Measurements from ENCODE around the gene APMAP. TPM values are rescaled to one million over a fixed set of nuclear protein-coding genes. Genes with fewer than 3 reads are reported as not detected.

APMAP gene
- total RNA-seq, 1 donor, result 40.7 TPM

DNA sequence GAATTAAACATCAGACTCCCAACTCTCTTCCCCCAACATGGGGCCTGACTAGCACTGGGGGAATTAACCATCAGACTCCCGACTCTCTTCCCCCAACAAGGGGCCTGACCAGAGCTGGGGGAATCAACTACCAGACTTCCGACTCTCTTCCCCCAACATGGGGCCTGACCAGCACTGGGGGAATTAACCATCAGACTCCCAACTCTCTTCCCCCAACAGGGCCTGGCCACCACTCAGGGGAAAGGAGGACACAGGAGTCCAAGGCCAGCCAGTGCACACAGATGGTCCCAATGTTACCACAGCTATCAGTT is 30.4 kb downstream of the APMAP start:
- no peak for DNase-seq (ENCODE audit: low read depth)
- no peak overlapping the region for H3K4me3 ChIP-seq (ENCODE audit: low read depth, low read length)
- TF ChIP-seq, protein P1, sequence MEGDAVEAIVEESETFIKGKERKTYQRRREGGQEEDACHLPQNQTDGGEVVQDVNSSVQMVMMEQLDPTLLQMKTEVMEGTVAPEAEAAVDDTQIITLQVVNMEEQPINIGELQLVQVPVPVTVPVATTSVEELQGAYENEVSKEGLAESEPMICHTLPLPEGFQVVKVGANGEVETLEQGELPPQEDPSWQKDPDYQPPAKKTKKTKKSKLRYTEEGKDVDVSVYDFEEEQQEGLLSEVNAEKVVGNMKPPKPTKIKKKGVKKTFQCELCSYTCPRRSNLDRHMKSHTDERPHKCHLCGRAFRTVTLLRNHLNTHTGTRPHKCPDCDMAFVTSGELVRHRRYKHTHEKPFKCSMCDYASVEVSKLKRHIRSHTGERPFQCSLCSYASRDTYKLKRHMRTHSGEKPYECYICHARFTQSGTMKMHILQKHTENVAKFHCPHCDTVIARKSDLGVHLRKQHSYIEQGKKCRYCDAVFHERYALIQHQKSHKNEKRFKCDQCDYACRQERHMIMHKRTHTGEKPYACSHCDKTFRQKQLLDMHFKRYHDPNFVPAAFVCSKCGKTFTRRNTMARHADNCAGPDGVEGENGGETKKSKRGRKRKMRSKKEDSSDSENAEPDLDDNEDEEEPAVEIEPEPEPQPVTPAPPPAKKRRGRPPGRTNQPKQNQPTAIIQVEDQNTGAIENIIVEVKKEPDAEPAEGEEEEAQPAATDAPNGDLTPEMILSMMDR (IDR thresholded peaks at IDR 0.05; ENCODE audit: insufficient read depth, low read length), result no peak

DNA sequence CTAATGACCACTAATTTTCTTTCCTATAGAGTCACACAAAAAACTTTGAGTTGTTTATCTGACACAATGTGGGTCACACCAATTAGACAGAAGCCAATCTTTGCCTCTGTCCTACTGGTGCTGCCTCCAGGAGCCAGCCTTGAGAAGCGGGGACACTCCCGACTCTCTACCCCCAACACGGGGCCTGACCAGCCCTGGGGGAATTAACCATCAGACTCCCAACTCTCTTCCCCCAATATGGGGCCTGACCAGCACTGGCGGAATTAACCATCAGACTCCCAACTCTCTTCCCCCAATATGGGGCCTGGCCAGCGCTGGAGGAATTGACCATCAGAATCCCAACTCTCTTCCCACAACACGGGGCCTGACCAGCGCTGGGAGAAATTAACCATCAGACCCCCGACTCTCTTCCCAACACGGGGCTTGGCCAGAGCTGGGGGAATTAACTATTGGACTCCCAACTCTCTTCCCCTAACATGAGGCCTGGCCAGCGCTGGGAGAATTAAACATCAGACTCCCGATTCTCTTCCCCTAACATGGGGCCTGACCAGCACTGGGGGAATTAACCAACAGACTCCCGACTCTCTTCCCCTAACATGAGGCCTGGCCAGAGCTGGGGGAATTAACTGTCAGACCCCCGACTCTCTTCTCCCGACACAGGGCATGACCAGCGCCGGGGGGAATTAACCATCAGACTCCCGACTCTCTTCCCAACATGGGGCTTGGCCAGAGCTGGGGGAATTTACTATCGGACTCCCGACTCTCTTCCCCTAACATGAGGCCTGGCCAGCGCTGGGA is 31.0 kb downstream of the APMAP start:
- no peak overlapping the region for H3K4me3 ChIP-seq (ENCODE audit: low read depth, low read length)
- DNase-seq (ENCODE audit: low read depth), result no peak
- TF ChIP-seq, protein P1 (IDR thresholded peaks at IDR 0.05; ENCODE audit: insufficient read depth, low read length), result no peak

DNA sequence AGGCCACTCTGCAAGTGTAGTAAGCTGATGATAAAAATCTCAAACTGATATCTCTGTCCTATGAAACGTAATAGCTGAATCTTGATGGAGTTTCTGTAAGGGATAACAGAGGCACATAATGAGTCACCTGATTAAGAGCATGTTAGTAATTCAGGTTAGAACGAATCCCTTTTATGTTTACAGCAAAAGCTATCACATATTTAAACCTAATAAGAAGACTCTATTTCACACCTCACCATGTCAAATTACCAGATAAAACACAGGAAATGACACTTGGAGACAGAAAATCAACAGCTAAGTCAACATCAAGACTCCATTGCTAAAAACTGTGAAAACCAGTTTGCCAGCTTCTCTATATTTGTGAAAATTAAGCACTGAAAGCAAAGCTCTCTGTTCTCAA is 31.7 kb downstream of the APMAP start:
- no peak overlapping the region for H3K4me3 ChIP-seq (ENCODE audit: low read depth, low read length)
- DNase-seq (ENCODE audit: low read depth), result no peak
- TF ChIP-seq, protein P1 (IDR thresholded peaks at IDR 0.05; ENCODE audit: insufficient read depth, low read length), result no peak

DNA sequence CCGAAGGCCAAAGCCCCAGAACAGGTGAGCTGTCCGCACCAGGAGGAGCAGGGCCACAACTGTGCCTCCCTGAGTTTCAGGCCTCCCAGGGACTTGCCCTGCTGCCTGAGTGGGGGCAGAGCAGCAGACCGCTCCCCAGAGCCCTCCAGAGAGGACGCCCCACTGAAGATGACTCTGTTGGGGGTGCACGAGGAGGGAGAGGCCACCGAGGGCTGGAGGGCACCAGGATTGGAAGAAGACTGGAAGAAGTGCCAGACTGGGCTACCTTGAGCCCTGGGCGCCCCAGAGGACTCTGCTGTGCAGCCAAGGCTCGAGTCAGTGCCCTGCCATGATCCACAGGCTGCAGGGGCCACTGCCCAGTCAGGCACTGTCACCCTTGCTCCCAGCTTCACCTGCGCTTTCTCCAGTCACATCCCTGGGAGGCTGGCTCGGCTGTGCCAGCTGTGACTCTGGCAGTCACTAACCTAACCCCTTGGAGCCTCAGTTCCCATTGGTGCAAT is 32.2 kb downstream of the APMAP start:
- H3K4me3 ChIP-seq (ENCODE audit: low read depth, low read length), result no peak overlapping the region
- no peak for DNase-seq (ENCODE audit: low read depth)
- TF ChIP-seq, protein P1 (IDR thresholded peaks at IDR 0.05; ENCODE audit: insufficient read depth, low read length), result no peak

DNA sequence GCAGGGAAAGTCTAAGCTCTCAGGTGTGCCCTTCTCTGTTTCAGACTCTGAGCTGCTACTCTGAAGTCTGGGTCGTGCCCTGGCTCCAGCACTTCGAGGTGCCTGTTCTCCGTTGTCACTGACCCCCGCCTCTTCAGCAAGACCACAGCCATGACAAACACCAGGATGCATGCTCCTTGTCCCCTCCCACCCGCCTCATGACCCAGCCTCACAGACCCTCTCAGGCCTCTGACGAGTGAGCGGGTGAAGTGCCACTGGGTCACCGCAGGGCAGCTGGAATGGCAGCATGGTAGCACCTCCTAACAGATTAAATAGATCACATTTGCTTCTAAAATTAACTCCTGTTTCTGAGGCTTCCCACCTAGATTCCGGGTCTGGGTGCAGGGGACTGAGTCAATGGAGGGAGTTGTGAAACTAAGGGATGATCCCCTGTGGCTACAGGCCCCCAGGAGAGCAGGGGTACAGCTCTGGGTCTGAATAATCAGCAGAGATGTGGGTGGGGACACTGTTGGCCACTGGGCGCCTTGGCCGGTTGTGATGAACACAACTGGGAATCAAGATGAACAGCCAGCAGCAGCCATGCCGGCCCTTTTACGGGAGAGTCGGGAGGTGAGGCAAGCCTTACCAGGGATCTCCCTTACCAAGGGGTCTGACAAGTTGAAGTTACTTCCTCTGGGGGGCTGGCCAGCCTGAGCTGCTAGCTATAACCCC is 32.8 kb downstream of the APMAP start:
- TF ChIP-seq, protein P1 (IDR thresholded peaks at IDR 0.05; ENCODE audit: insufficient read depth, low read length), result no peak
- no peak overlapping the region for H3K4me3 ChIP-seq (ENCODE audit: low read depth, low read length)
- no peak for DNase-seq (ENCODE audit: low read depth)

DNA sequence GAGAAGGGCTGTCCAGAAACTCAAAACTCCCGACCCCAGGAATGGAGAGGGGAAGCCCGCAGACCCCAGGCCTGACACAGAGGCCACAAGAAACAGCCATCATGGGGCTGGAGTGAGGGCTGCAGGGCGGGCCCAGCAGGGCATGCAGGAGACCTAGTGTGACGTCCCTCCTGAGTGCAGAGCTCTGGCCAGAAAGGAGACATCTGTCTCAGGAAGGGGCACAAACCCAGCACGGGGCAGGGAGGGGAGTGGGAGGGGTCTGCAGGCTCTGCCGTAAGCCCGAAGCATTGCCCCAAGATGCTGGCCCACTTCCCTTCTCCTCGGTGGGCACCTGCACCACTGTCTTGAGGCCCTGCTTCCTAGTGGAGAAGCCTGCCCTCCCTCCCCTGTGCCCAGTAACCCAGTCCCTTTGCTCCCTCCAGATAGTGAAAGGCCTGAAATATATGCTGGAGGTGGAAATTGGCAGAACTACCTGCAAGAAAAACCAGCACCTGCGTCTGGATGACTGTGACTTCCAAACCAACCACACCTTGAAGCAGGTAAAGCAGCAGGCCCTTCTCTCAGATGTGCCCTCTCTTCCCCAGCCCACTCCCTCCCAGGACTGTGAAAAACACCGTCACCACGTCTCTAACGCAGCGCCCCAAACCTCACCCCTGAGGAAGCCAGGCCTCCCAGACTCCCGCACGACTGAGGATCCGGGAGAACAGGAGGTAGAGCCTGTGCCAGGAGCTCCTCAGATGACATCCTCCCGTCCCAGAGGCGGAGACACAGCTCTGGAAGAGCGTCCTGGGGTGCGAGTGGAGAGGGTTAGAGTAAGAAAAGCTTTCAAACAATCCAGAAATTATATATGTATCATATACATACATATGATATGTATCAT is 33.8 kb downstream of the APMAP start:
- no peak for DNase-seq (ENCODE audit: low read depth)
- H3K4me3 ChIP-seq (ENCODE audit: low read depth, low read length), result no peak overlapping the region
- TF ChIP-seq, protein P1 (IDR thresholded peaks at IDR 0.05; ENCODE audit: insufficient read depth, low read length), result no peak

Data from fibroblast of the aortic adventitia (primary cell).